ENCODE data around the gene PTPA.

- TF ChIP-seq CTCF (IDR thresholded peaks at IDR 0.05 in 8 of 11, conservative IDR thresholded peaks at IDR 0.05 in 3 of 11) (peak in 7 of 11 experiments; percentile 23 to 59 (median 33)), POLR2AphosphoS5 (IDR thresholded peaks at IDR 0.05) (no peak)
These were observed 8.2 kb upstream of the PTPA start for GRCh38 chr9:129102791-129103594.

Data from spleen (tissue), 7 donors.